NK-92 (cell line): Measurements from ENCODE around the gene GTF2F1.
"Not testable (repeated sequence)": the region's sequence is repeated elsewhere in the genome, so short reads cannot be mapped to it uniquely, and the experiment has no call there.

ENCODE experiments used
- DNase-seq: peaks from one replicate; lab custom pipeline; 2025; ENCODE audit not compliant: unreplicated experiment; lab: John Stamatoyannopoulos, UW

The GTF2F1 gene

DNA sequence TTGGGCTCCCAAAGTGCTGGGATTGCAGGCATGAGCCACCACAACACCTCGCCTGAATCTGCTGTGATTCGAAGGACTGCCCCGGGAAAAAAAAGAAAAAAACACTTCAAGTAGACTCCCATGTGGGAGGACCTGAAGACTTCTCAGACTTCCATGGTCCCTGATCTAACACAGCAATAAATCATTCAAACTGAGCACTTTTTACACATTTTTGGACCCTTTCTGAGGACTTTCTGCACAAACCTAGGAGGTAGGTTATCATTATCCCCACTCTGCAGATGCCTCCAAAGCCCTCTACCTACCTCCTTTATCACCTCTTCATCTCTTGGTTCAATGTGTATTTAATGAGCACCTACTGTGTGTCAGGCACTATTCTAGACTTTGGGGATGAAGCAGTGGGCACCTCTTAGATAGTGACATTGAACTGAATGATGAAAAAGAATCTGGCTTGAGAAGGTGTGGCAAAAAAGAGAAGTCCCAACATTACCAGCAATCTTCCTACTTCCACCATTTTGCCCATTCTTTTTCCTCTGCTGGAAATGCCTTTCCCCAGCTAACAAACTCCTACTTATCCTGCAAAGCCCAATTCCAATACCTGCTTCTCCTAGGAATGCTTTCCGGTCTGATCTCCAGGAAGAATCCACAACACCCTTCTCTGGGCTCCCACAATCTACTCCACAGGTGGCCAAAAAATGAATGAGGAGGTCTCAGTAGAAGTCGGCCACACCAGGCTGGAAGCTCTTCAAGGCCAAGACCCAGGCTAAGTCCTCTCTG is 33.2 kb downstream of the GTF2F1 start:
- no peak for DNase-seq

DNA sequence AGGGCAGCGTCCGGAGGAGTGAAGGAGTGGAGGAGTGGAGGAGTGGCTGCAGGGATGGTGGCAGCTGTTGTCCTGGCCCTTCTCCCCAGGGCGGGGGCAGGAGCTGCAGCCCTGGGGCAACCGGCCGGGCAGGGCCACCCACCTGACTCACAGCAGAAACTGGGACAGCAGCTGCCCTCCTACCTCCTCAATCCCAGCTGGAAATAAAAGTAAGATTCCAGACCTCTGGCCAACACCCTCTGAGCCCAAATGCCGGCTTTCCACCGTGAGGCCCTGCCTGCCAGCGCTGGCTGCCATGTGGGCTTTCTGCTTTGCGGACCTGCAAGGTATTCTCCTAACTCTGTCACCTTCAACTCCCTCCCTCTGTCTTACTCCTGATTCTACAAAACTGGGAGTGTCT is 35.0 kb downstream of the GTF2F1 start:
- DNase-seq: no peak

DNA sequence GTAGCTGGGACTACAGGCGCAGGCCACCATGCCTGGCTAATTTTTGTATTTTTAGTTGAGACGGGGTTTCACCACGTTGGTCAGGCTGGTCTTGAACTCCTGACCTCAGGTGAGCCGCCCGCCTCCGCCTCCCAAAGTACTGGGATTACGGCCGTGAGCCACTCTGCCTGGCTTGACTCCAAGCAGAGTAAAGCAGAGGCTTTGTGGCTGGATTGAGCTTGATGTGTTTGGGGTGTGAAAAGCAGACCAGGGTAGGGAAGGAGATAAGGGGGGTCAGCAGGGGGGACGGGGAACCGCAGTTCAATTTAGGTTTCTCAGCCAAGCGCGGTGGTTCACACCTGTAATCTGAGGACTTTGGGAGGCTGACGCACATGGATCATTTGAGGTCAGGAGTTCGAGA is 35.8 kb downstream of the GTF2F1 start:
- DNase-seq: no peak

DNA sequence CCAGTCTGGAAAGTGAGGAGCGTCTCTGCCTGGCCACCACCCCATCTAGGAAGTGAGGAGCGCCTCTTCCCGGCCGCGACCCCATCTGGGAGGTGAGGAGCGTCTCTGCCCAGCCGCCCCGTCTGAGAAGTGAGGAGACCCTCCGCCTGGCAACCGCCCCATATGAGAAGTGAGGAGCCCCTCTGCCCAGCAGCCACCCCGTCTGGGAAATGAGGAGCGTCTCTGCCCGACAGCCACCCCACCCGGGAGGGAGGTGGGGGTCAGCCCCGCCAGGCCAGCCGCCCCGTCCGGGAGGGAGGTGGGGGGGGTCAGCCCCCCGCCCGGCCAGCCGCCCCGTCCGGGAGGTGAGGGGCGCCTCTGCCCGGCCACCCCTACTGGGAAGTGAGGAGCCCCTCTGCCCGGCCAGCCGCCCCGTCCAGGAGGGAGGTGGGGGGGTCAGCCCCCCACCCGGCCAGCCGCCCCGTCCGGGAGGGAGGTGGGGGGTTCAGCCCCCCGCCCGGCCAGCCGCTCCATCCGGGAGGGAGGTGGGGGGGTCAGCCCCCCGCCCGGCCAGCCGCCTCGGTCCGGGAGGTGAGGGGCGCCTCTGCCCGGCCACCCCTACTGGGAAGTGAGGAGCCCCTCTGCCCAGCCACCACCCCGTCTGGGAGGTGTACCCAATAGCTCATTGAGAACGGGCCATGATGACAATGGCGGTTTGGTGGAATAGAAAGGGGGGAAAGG is 37.5 kb downstream of the GTF2F1 start:
- DNase-seq: not testable (repeated sequence)

GRCh38 chr19:6354098-6354674 is 38.8 kb downstream of the GTF2F1 start:
- no peak for DNase-seq

GRCh38 chr19:6352381-6353165 is 40.4 kb downstream of the GTF2F1 start:
- no peak for DNase-seq

DNA sequence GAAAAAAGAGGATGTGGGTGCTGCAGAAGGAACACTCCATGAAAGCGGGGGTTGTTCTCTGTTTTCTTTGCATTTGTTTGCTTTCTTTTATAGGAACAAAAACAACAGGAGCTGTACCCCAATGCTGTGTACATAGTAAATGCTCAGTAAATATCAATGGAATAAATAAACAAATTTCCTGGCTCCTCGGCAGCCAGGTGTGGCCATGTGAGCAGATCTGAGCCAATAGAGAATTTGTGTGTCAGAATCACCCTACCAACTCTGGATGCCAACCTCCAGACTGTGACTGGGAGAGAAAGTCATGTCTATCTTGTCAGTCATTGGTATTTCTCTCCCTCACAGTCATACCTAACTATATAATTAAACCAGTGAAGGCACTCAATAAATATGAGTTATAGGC is 42.3 kb downstream of the GTF2F1 start:
- DNase-seq: no peak

GRCh38 chr19:6349271-6349670 is 43.7 kb downstream of the GTF2F1 start:
- DNase-seq: not testable (repeated sequence)

DNA sequence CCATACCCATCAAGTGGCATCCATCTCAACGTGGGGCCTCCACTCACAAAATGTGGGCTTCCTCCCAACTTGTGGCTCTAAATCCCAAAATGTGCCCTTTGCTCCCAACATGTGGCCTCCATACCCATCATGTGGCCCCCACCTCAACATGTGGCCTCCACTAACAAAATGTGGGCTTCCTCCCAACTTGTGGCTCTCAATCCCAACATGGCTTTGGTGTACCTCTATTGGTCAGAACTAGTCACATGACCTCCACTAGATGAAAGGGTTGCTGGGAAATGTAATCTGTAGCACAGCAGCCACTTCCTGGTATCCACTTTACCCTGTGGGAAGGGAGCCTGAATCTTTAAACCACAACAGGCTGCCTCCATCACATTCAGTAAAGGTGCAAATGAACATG is 49.5 kb downstream of the GTF2F1 start:
- DNase-seq: no peak

- no peak for DNase-seq
Observed at GRCh38 chr19:6340493-6341201, 52.3 kb downstream of the GTF2F1 start.

DNA sequence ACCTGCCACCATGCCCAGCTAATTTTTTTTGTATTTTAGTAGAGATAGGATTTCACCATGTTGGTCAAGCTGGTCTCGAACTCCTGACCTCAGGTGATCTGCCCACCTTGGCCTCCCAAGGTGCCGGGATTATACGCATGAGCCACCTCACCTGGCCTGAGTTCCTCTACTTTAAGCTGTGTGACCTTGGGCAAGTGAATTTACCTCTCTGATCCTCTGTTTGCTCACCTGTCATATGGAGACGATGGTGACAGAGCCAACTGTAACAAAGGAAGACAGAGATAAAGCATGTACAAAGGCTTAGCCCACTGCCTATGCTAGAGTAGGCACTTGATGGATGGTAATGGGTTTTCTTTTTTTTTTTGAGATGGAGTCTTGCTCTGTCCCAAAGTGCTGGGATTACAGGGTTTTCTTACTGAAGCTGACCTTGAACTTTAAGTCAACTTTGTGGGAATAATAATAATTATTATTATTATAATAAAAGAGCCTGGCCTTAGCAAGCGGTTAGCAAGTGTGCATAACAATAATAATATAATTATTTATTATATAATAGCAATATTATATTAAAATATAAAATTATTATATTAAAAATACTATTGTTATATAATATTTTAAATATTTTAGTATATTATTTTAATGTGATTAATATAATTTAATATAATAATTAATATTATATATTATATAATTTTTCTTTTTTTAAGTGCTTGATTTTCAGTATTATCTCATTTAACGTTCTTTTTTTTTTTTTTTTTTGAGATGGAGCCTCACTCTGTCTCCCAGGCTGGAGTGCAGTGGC is 58.3 kb downstream of the GTF2F1 start:
- DNase-seq: no peak

DNA sequence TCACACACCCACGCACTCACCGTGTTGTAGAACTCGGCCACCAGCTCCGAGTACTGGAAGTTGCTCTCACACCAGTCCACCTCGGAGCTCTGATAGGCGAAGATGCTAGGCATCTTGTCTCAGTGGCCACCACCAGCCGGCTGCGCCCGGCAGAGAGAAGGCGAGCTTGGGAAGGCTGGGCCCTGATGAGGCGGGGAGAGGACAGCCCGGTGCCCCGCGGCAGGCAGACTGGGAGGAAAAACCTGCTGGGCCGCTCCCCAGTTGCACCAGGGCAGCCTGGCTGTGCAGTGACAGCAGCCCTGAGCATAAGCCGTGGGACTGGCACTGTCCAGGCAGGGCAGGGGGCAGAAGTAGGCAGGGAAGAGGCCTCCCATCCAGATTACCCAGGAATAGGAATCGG is 59.5 kb downstream of the GTF2F1 start, which contains the start of gene ACER1:
Gene ACER1, minus strand, starts transcription at position 174 of the 400 bp plus-strand sequence. Its CDS starts 61 bp downstream, at position 113.
- DNase-seq: no peak
